SU-DHL-6 (cell line): ENCODE measurements around the gene ALKBH5.

Experiments used
- H2AFZ ChIP-seq: fragments of 200-600 bp; sonication (generic); 2 replicates; pipeline ENCODE4 v1.6.1; 2014; ENCODE audit warnings: low read depth, mild to moderate bottlenecking, moderate library complexity, mixed read lengths, antibody characterized with exemption, low read length; ENCODE audit not compliant: severe bottlenecking
- H3F3A ChIP-seq: fragments of 200-600 bp; shearing (Covaris generic); 2 replicates; pipeline ENCODE4 v1.6.0; 2016; ENCODE audit warnings: antibody characterized with exemption, mild to moderate bottlenecking; ENCODE audit not compliant: insufficient read depth
- H3K27ac ChIP-seq: fragments of 200-600 bp; sonication (generic); 2 replicates; pipeline ENCODE4 v1.5.1; 2016; ENCODE audit warnings: low read depth, mild to moderate bottlenecking, low read length, moderate library complexity, mixed read lengths
- H3K27me3 ChIP-seq: fragments of 200-600 bp; sonication (generic), shearing (Covaris generic); 2 replicates; pipeline ENCODE4 v1.6.0; 2014; ENCODE audit warnings: mild to moderate bottlenecking, low read length
- H3K36me3 ChIP-seq: fragments of 200-600 bp; sonication (generic); 2 replicates; pipeline ENCODE4 v1.6.1; 2014; ENCODE audit warnings: mild to moderate bottlenecking, low read length, mixed read lengths
- H3K4me2 ChIP-seq: fragments of 300-600, 200-600 bp; shearing (Covaris generic), sonication (generic); 2 replicates; pipeline ENCODE4 v1.6.0; 2014; ENCODE audit warnings: low read length, low read depth, mild to moderate bottlenecking; ENCODE audit not compliant: poor library complexity, severe bottlenecking
- H3K4me3 ChIP-seq: fragments of 200-600 bp; sonication (generic); 2 replicates; pipeline ENCODE4 v1.5.1; 2014; ENCODE audit warnings: antibody characterized with exemption, low read length, mild to moderate bottlenecking, mixed read lengths; ENCODE audit not compliant: insufficient read depth, poor library complexity, severe bottlenecking
- H3K79me2 ChIP-seq: fragments of 200-600 bp; sonication (generic); 2 replicates; pipeline ENCODE4 v1.6.1; 2014; ENCODE audit warnings: mild to moderate bottlenecking, low read length, moderate library complexity; ENCODE audit not compliant: insufficient read depth
- H3K9ac ChIP-seq: fragments of 200-600 bp; sonication (generic); 2 replicates; pipeline ENCODE4 v1.7.0; 2014; ENCODE audit warnings: mild to moderate bottlenecking, low read length
- H3K9me2 ChIP-seq: fragments of 200-600 bp; sonication (generic); replicated peaks from 2 replicates; pipeline ENCODE4 v1.6.1; 2014; ENCODE audit warnings: low read length; ENCODE audit not compliant: insufficient read depth
- H3K9me3 ChIP-seq: fragments of 200-600 bp; sonication (generic); 2 replicates; pipeline ENCODE4 v1.6.1; 2014; ENCODE audit warnings: low read length, mixed read lengths; ENCODE audit not compliant: insufficient read depth
- H4K20me1 ChIP-seq: fragments of 200-600 bp; sonication (generic); 2 replicates; pipeline ENCODE4 v1.6.1; 2014; ENCODE audit warnings: low read depth, mild to moderate bottlenecking, antibody characterized with exemption, low read length, moderate library complexity, mixed read lengths
- EZH2phosphoT487 ChIP-seq: fragments of 200-600 bp; sonication (generic), shearing (Covaris generic); conservative IDR thresholded peaks from 2 replicates; pipeline ENCODE4 v1.6.1; 2018; ENCODE audit warnings: mild to moderate bottlenecking, antibody characterized with exemption, low read length, moderate library complexity, mixed read lengths
- TF ChIP-seq, protein P1 (sequence below): fragments of 200-600 bp; sonication (generic); IDR thresholded peaks from one replicate; pipeline ENCODE4 v1.5.1; 2017; ENCODE audit warnings: antibody characterized with exemption, mild to moderate bottlenecking, low read length, moderate library complexity; ENCODE audit not compliant: insufficient read depth, poor library complexity, severe bottlenecking

The ALKBH5 gene

DNA sequence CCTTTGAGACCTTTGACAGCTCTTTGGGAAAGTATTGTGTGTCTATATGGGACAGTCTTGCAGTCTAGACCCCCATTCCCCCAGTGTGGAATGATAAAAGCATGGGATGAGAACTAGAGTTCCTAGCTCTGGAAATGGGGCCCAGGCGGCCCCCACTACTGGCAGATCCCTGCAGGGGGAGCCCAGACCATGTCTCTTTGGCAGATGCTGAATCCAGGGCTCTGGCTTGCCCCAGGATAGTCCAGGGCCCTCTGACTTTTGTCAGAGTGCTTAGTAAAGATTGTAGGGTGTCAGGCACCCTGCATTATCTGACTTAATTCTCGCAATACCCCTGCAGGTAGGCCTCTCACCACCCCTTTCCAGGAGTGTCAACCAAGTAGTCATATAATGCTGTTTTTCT is 8.3 kb downstream of the ALKBH5 start:
- peaks cover 8% of the 10 kb centered on the region; the same call in 1 of the 2 replicates for H4K20me1 ChIP-seq
- no peak overlapping the region for H3K27ac ChIP-seq
- no peaks in the 10 kb centered on the region for H3K27me3 ChIP-seq
- no peak overlapping the region for H3K4me3 ChIP-seq
- no peak overlapping the region for H2AFZ ChIP-seq
- no peak overlapping the region for H3K4me2 ChIP-seq
- H3K36me3 ChIP-seq = peaks cover 9% of the 10 kb centered on the region; the same call in 1 of the 2 replicates
- no peaks in the 10 kb centered on the region for H3F3A ChIP-seq
- H3K9ac ChIP-seq = no peak overlapping the region
- TF ChIP-seq, protein P1, sequence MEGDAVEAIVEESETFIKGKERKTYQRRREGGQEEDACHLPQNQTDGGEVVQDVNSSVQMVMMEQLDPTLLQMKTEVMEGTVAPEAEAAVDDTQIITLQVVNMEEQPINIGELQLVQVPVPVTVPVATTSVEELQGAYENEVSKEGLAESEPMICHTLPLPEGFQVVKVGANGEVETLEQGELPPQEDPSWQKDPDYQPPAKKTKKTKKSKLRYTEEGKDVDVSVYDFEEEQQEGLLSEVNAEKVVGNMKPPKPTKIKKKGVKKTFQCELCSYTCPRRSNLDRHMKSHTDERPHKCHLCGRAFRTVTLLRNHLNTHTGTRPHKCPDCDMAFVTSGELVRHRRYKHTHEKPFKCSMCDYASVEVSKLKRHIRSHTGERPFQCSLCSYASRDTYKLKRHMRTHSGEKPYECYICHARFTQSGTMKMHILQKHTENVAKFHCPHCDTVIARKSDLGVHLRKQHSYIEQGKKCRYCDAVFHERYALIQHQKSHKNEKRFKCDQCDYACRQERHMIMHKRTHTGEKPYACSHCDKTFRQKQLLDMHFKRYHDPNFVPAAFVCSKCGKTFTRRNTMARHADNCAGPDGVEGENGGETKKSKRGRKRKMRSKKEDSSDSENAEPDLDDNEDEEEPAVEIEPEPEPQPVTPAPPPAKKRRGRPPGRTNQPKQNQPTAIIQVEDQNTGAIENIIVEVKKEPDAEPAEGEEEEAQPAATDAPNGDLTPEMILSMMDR = no peak
- no peak for TF ChIP-seq EZH2phosphoT487
- H3K9me2 ChIP-seq = no peaks in the 10 kb centered on the region
- peaks cover 87% of the 10 kb centered on the region for H3K79me2 ChIP-seq
- H3K9me3 ChIP-seq = no peaks in the 10 kb centered on the region

DNA sequence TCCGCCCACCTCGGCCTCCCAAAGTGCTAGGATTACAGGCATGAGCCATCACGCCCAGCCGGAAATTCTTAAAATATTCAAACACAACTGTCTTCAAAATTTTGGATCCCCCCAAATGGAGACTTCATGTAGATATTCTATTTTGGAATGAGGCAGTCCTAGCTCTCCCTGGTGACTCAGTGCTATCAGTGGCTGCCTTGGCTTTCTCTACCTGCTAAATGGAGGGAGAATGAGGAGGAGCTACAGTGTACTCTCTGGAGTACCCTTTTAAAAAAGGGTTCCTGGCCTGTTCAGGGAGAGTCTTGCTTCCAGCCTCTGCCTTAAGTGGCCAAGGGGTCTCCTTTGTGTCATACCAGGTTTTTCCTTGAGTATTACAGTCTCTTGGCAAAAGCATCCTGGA is 10.8 kb downstream of the ALKBH5 start:
- TF ChIP-seq, protein P1 = no peak
- no peak for TF ChIP-seq EZH2phosphoT487
- Histone ChIP-seq H3F3A (no peaks in the 10 kb centered on the region), H3K36me3 (peaks cover 10% of the 10 kb centered on the region; the same call in 1 of the 2 replicates), H3K27me3 (no peaks in the 10 kb centered on the region), H3K9me2 (no peaks in the 10 kb centered on the region), H3K4me3 (no peak overlapping the region), H3K4me2 (no peak overlapping the region), H2AFZ (no peak overlapping the region), H4K20me1 (peaks cover 5% of the 10 kb centered on the region; the same call in 1 of the 2 replicates), H3K79me2 (peaks cover 89% of the 10 kb centered on the region), H3K9ac (no peak overlapping the region), H3K27ac (no peak overlapping the region), H3K9me3 (no peaks in the 10 kb centered on the region)

DNA sequence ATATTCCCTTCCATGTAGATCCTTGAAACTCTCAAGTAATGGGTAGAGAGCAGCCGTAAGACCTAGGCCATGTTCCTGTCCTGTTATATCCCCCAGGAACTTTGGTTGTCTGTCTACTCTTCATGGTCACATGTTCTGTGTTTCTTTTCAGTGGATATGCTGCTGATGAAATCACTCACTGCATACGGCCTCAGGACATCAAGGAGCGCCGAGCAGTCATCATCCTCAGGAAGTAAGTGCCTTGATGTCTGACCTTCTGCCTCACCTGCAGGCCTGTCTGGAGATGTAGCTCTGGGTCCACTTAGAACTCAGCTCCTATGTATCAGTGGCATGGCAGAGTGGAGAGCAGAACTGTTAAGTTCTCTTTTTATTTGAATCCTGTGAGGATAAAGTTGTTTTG is 11.2 kb downstream of the ALKBH5 start:
- no peaks in the 10 kb centered on the region for H3K9me3 ChIP-seq
- no peak overlapping the region for H3K9ac ChIP-seq
- no peaks in the 10 kb centered on the region for H3F3A ChIP-seq
- H4K20me1 ChIP-seq = peaks cover 5% of the 10 kb centered on the region; the same call in 1 of the 2 replicates
- TF ChIP-seq, protein P1 = no peak
- no peak for TF ChIP-seq EZH2phosphoT487
- no peak overlapping the region for H2AFZ ChIP-seq
- no peak overlapping the region for H3K27ac ChIP-seq
- H3K36me3 ChIP-seq = peaks cover 10% of the 10 kb centered on the region; the same call in 1 of the 2 replicates
- H3K27me3 ChIP-seq = no peaks in the 10 kb centered on the region
- H3K79me2 ChIP-seq = peaks cover 89% of the 10 kb centered on the region
- H3K4me2 ChIP-seq = no peak overlapping the region
- no peaks in the 10 kb centered on the region for H3K9me2 ChIP-seq
- no peak overlapping the region for H3K4me3 ChIP-seq
